ENCODE results near the gene ATP6V0B.

DNA sequence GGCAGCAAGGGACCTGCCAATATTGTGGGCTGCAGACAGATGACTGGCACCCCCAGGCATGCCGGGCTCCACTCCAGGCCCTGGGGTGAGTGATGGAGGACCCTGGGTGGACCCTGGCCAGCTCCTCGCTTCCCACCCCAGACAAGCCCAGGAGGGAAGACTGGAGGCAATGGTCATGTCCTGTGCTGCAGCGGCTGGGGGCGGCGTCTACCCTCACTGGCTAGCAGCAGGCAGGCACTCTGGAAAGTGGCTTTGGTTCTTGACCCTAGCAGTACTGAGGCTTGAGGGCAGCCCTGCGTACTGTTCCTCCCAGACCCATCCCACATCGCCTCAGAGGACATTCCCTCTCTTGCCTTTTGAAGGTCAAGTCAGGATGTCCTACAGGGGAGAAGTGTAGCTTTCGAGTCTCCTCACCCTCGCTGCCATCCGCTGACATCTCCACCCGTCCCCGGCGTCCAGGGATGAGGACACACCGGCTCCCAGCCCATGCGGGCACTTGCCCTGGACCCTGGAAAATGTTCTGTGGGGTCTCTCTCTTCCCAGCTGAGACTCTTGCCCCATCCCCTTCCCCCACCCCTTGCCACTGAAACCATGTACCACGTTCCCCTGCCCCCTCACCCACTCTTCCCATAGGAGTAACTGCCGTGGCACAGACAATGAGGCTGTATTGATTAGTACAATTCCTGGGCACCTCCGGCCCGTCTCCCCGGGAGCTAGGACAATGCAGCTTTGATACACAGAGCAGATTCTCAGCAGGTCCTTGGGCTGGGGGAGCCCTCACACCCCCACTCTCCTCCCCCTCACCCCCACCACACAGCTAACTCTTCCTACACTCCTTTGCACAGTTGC is 41.5 kb downstream of the ATP6V0B start:
- TF ChIP-seq, protein P1, sequence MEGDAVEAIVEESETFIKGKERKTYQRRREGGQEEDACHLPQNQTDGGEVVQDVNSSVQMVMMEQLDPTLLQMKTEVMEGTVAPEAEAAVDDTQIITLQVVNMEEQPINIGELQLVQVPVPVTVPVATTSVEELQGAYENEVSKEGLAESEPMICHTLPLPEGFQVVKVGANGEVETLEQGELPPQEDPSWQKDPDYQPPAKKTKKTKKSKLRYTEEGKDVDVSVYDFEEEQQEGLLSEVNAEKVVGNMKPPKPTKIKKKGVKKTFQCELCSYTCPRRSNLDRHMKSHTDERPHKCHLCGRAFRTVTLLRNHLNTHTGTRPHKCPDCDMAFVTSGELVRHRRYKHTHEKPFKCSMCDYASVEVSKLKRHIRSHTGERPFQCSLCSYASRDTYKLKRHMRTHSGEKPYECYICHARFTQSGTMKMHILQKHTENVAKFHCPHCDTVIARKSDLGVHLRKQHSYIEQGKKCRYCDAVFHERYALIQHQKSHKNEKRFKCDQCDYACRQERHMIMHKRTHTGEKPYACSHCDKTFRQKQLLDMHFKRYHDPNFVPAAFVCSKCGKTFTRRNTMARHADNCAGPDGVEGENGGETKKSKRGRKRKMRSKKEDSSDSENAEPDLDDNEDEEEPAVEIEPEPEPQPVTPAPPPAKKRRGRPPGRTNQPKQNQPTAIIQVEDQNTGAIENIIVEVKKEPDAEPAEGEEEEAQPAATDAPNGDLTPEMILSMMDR (conservative IDR thresholded peaks at IDR 0.05) = no peak
- TF ChIP-seq ZFX (IDR thresholded peaks at IDR 0.05) = no peak

Data from C4-2B (cell line).